HepG2 (cell line): ENCODE measurements around the gene FGF4. TPM values are rescaled to one million over a fixed set of nuclear protein-coding genes. Genes with fewer than 3 reads are reported as not detected.

Experiments
- ATAC-seq: fragments of 200-7000 bp; cut with Tn5 transposase; 3 replicates; pipeline ENCODE4 v1.9.1; 2020; ENCODE audit warnings: mild to moderate bottlenecking, moderate library complexity
- BruUV-seq: library from RNA; stranded (reverse); fragments of 400-500 nt; replicated peaks from 2 replicates; lab custom pipeline; 2021; lab: Mats Ljungman, UMichigan
- CTCF ChIA-PET: fragments of 300-600 bp; formaldehyde crosslinking; extraction: SDS; loops from one replicate; lab custom pipeline; 2021; ENCODE audit warnings: low total read pairs, inconsistent platforms, low intra/inter-chr PET ratio; lab: Yijun Ruan, JAX
- POLR2A ChIA-PET: fragments of 350-600 bp; sonication (Branson Sonifier 250); formaldehyde crosslinking; loops from one replicate; lab custom pipeline; 2020; ENCODE audit warnings: antibody characterized with exemption, inconsistent platforms; lab: Yijun Ruan, JAX
- DNase-seq: peaks from one replicate; pipeline ENCODE4 v3.0.0-alpha.2; 2015; ENCODE audit warnings: low spot score
- FAIRE-seq: peaks from 3 replicates; lab custom pipeline; 2011; peaks lifted over from hg19 to GRCh38; lab: Jason Lieb, UNC
- H2AFZ ChIP-seq: one replicate; pipeline ENCODE4 v1.6.1; 2011; ENCODE audit warnings: low read length, inconsistent platforms
- H3K27ac ChIP-seq: fragments of 300-600 bp; 3 replicates; pipeline ENCODE4 v1.8.0; 2011; ENCODE audit warnings: mixed run types, mild to moderate bottlenecking, mixed read lengths, low read length, inconsistent platforms; ENCODE audit not compliant: insufficient read depth; ENCODE audit errors: extremely low read length
- H3K27me3 ChIP-seq, 2 experiments: fragments of 200-600 bp in 1 of 2; 2 replicates in 1 of 2; 3 replicates in 1 of 2; pipeline versions ENCODE4 v1.6.0 to v1.8.0; 2011; ENCODE audit warnings: low read length in 2 of 2, mild to moderate bottlenecking in 2 of 2, moderate library complexity in 2 of 2, inconsistent platforms in 1 of 2; ENCODE audit not compliant: insufficient read depth in 2 of 2, control insufficient read depth in 1 of 2
- H3K36me3 ChIP-seq, 2 experiments: fragments of 200-600 bp in 1 of 2; replicated peaks in 1 of 2; 2 replicates in 1 of 2; 3 replicates in 1 of 2; pipeline versions ENCODE4 v1.5.1 to v1.8.0; 2011; ENCODE audit warnings: low read length in 2 of 2, inconsistent platforms in 1 of 2; ENCODE audit not compliant: insufficient read depth in 2 of 2, control insufficient read depth in 1 of 2
- H3K4me1 ChIP-seq: 2 replicates; pipeline ENCODE4 v1.5.1; 2012; ENCODE audit warnings: low read length, inconsistent platforms; ENCODE audit not compliant: insufficient read depth
- H3K4me2 ChIP-seq: 2 replicates; pipeline ENCODE4 v1.6.0; 2011; ENCODE audit warnings: low read depth, low read length, inconsistent platforms
- H3K4me3 ChIP-seq, 3 experiments: fragments of 200-600 bp in 1 of 3; sonication (generic), shearing (Covaris generic) in 1 of 3; replicated peaks in 1 of 3; 2 replicates each; pipeline ENCODE4 v1.5.1; 2011 to 2016; ENCODE audit warnings: low read length in 3 of 3, inconsistent platforms in 2 of 3, low read depth in 2 of 3, mild to moderate bottlenecking in 2 of 3, control low read depth in 1 of 3, mixed read lengths in 1 of 3; ENCODE audit not compliant: insufficient read depth in 1 of 3
- H3K79me2 ChIP-seq: one replicate; pipeline ENCODE4 v1.6.1; 2011; ENCODE audit warnings: low read length, inconsistent platforms; ENCODE audit not compliant: insufficient read depth
- H3K9ac ChIP-seq: 2 replicates; pipeline ENCODE4 v1.6.0; 2011; ENCODE audit warnings: mild to moderate bottlenecking, low read depth, low read length, inconsistent platforms; ENCODE audit not compliant: insufficient read depth
- H3K9me3 ChIP-seq: 2 replicates; pipeline ENCODE4 v1.5.1; 2012; ENCODE audit warnings: mild to moderate bottlenecking, low read length
- H4K20me1 ChIP-seq: 2 replicates; pipeline ENCODE4 v1.6.0; 2011; ENCODE audit warnings: inconsistent platforms, mild to moderate bottlenecking, low read length, moderate library complexity; ENCODE audit not compliant: insufficient read depth
- PHF8 ChIP-seq: sonication (generic); formaldehyde crosslinking; IDR thresholded peaks from 2 replicates; pipeline ENCODE4 v1.5.0; 2020; ENCODE audit warnings: missing genetic modification reagents
- SP1 ChIP-seq, 2 experiments: fragments of 450-650 bp in 1 of 2; sonication (generic) in 1 of 2; formaldehyde crosslinking in 1 of 2; IDR thresholded peaks; 2 replicates each; pipeline versions ENCODE4 v1.4.0 to v1.6.1; 2016 to 2020; ENCODE audit warnings: missing genetic modification reagents in 1 of 2
- ZNF768 ChIP-seq: sonication (generic); formaldehyde crosslinking; IDR thresholded peaks from 2 replicates; pipeline ENCODE4 v1.4.0; 2020; ENCODE audit warnings: missing genetic modification reagents
- WGBS: methylation state at CpG from one replicate; pipeline ENCODE4 v1.1.6; 2017; ENCODE audit warnings: low lambda C conversion rate; 5-methylcytosine and 5-hydroxymethylcytosine counted together
- in situ Hi-C: cut with HindIII; loops from 2 replicates; pipeline ENCODE4 v1.10.0; 2017; ENCODE audit warnings: low pct_unique_long_range_greater_than_20kb; ENCODE audit not compliant: extremely low pct_ligation_motif_present
- intact Hi-C: fragments of 100-400 bp; cut with micrococcal nuclease; formaldehyde crosslinking; loops from one replicate; pipeline ENCODE4 v1.10.0; 2022; ENCODE audit not compliant: unreplicated experiment
- polyA plus RNA-seq, 8 experiments: library from polyadenylated mRNA; depleted of rRNA in 3 of 8; stranded (reverse) in 7 of 8; unstranded in 1 of 8; fragments of >200 nt; fragmentation: Illumina TruSeq in 4 of 8; extraction: Trizol in 4 of 8; gene quantifications; 2 replicates each; pipeline versions ENCODE4 v1.2.1 to v1.2.3, GENCODE V29; 2011 to 2016; ENCODE audit warnings: low read depth in 4 of 8, missing spikeins in 1 of 8, mixed read lengths in 1 of 8; ENCODE audit not compliant: insufficient read depth in 1 of 8
- total RNA-seq, 5 experiments: library from RNA; depleted of rRNA; stranded (reverse); fragments of >200 nt; fragmentation: Illumina TruSeq; extraction: Trizol; gene quantifications; 2 replicates each; pipeline ENCODE4 v1.2.3, GENCODE V29; 2016; ENCODE audit warnings: low read depth in 1 of 5

FGF4 gene
- total and polyA plus RNA-seq, 2 of the 13 experiments (the other 11 are each of a cell fraction or from before 2014, with no cell fraction given): not detected

DNA sequence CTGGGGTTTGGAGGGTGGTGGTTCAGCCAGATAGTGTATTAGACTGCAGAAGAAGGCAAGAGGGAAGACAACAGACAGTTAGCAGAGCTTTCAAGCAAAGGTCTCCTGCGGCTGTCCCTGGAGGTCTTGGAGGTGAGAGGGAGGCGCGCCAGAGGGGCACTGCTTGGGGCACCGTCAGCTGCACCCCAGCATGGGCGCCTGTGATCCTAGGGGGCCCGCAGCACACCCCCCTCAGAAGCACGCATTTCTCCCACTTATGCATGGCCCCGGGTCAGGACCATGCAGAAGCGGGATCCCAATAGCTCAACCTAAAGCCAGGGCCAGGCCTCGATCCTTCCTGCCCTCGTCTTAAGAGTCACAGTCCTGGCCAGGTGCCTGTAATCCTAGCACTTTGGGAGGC is 26.5 kb downstream of the FGF4 start:
- H3K4me3 ChIP-seq: no peak overlapping the region
- H3K9me3 ChIP-seq: no peaks in the 10 kb centered on the region
- ATAC-seq: no peak
- H2AFZ ChIP-seq: no peak overlapping the region
- no TSS peak for BruUV-seq
- TF ChIP-seq PHF8 (CRISPR knock-in tag): no peak
- POLR2A ChIA-PET: no interaction called here
- H3K4me2 ChIP-seq: no peak overlapping the region
- no peaks in the 10 kb centered on the region for H3K36me3 ChIP-seq
- no peak overlapping the region for H3K27ac ChIP-seq
- no peak for DNase-seq
- intact Hi-C loops (no loop called here), in situ Hi-C loops (no loop called here)
- H3K9ac ChIP-seq: no peak overlapping the region
- no peaks in the 10 kb centered on the region for H4K20me1 ChIP-seq
- H3K4me1 ChIP-seq: peaks cover 9% of the 10 kb centered on the region; the same call in 1 of the 2 replicates
- no peak for FAIRE-seq
- CTCF ChIA-PET: no interaction called here
- H3K27me3 ChIP-seq: peaks cover 6 to 34% of the 10 kb centered on the region in 2 experiments; a peak in 4 of 5 replicates
- WGBS: no CpG with 5 or more reads among the region's 11 CpGs
- H3K79me2 ChIP-seq: no peaks in the 10 kb centered on the region

DNA sequence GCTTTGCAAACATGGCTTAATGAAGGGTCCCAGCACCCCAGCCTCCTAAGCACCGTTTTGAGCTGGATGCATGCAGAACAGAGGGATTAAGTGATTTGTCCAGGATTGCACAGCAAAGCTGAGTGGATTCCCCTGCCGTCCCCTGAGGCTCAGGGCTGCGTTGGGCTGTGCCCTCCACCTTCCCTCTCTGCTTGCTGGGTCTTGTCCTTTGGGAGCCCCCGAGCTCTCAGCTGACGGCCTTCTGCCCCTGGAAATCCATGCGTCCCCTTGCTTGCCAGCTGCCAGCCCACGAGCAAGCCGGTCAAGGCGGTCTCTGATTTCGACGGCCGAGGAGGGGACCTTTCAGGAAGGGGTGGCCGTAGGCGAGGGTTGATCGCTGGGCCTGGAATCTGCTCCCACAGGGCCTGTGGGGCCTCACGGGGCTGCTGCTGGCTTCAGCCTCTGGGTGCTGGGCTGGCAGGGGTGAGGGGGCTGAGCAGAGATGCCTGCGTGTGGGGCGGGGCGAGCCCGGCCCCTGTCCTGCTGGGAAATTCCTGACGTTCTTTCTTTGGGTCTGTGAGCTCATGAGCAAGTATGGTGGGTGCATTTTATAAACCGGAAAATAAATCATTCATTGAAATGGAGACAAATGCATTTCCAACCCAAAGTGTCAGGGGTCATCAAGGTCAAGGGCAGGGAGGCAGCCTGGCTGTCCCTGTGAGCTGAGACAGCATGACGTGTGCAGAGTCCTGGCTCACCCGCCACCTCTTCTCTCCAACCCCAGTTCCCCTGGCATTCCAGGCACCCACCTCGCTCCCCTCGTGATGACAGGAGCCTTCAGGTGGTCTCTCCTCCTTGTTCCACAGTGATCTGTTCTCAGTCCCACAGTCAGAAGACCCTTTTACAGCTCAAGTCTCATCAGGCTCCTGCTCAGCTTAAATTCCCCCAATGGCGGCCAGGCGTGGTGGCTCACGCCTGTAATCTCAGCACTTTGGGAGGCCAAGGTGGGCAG is 28.1 kb downstream of the FGF4 start:
- H3K4me1 ChIP-seq: peaks cover 9% of the 10 kb centered on the region; the same call in 1 of the 2 replicates
- H3K9ac ChIP-seq: no peak overlapping the region
- no peak overlapping the region for H2AFZ ChIP-seq
- DNase-seq: no peak
- FAIRE-seq: no peak
- H3K27me3 ChIP-seq: peaks cover 7 to 38% of the 10 kb centered on the region in 2 experiments; a peak in 3 of 5 replicates
- no peak overlapping the region for H3K4me2 ChIP-seq
- no peaks in the 10 kb centered on the region for H3K36me3 ChIP-seq
- H3K4me3 ChIP-seq: no peak overlapping the region
- H4K20me1 ChIP-seq: no peaks in the 10 kb centered on the region
- H3K9me3 ChIP-seq: no peaks in the 10 kb centered on the region
- TF ChIP-seq ZNF768 (CRISPR knock-in tag) (peak; percentile 78), SP1 (IDR thresholded peaks at IDR 0.05) (no peak), SP1 (CRISPR knock-in tag; IDR thresholded peaks at IDR 0.05) (no peak)
- no TSS peak for BruUV-seq
- CTCF ChIA-PET: no interaction called here
- intact Hi-C loops: no loop called here
- 43% methylated on average over 17 of the region's 29 CpGs for WGBS
- POLR2A ChIA-PET: no interaction called here
- in situ Hi-C loops: no loop called here
- no peaks in the 10 kb centered on the region for H3K79me2 ChIP-seq
- H3K27ac ChIP-seq: no peak overlapping the region
- no peak for ATAC-seq
